Measurements from ENCODE around the gene NHERF2.

DNA sequence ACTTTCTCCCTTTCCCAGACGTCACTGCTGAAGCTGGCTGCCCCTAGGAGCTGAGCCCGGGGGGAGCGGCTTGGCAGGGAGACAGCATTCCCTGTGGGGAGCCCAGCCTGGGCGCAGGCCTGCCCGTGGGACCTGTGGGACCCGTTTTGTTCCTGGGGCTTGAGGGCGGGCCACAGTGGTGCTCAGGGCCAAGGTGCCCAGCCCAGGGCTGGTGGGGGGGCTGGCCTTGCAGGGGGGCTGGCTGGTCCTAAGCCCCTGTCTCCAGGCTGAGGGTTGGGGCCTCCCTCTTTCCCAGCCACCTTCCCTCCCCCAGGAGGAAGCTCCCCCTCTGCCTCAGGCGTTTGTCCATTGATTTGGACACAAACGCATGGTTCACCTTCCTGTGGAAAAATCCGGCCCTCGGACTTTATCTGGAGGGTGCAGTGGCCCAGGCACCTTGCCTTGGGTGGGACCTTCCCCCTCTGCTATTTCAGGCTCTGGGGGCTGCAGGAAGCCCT, 4.4 kb downstream of the NHERF2 start:
- TF ChIP-seq, protein P1, sequence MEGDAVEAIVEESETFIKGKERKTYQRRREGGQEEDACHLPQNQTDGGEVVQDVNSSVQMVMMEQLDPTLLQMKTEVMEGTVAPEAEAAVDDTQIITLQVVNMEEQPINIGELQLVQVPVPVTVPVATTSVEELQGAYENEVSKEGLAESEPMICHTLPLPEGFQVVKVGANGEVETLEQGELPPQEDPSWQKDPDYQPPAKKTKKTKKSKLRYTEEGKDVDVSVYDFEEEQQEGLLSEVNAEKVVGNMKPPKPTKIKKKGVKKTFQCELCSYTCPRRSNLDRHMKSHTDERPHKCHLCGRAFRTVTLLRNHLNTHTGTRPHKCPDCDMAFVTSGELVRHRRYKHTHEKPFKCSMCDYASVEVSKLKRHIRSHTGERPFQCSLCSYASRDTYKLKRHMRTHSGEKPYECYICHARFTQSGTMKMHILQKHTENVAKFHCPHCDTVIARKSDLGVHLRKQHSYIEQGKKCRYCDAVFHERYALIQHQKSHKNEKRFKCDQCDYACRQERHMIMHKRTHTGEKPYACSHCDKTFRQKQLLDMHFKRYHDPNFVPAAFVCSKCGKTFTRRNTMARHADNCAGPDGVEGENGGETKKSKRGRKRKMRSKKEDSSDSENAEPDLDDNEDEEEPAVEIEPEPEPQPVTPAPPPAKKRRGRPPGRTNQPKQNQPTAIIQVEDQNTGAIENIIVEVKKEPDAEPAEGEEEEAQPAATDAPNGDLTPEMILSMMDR (IDR thresholded peaks at IDR 0.05), result no peak
- no peak for TF ChIP-seq POLR2A (IDR thresholded peaks at IDR 0.05)

Measured in uterus (tissue), 2 donors.